Esophagus (tissue), 2 donors: ENCODE measurements around the gene VSIG2. TPM values are rescaled to one million over a fixed set of nuclear protein-coding genes. Genes with fewer than 3 reads are reported as not detected.

Experiments used
- H3K27ac ChIP-seq, 2 donors: one replicate each; pipeline ENCODE4 v1.5.1; 2013; ENCODE audit warnings: low read depth in 2 of 2, mild to moderate bottlenecking in 2 of 2, inconsistent platforms in 1 of 2, low read length in 1 of 2, moderate library complexity in 1 of 2
- H3K27me3 ChIP-seq, 2 donors: one replicate each; pipeline ENCODE4 v1.6.1; 2013; ENCODE audit warnings: low read length in 2 of 2, control low read depth in 1 of 2, mild to moderate bottlenecking in 1 of 2; ENCODE audit not compliant: insufficient read depth in 2 of 2, control insufficient read depth in 1 of 2
- H3K36me3 ChIP-seq, 2 donors: one replicate each; pipeline ENCODE4 v1.6.1; 2013; ENCODE audit warnings: low read length in 1 of 2; ENCODE audit not compliant: control insufficient read depth in 2 of 2, insufficient read depth in 2 of 2
- H3K4me1 ChIP-seq, 2 donors: one replicate each; pipeline ENCODE4 v1.6.1; 2013; ENCODE audit warnings: low read length in 1 of 2; ENCODE audit not compliant: control insufficient read depth in 2 of 2, insufficient read depth in 2 of 2
- H3K4me3 ChIP-seq, 2 donors: one replicate each; pipeline ENCODE4 v1.5.1; 2013; ENCODE audit warnings: low read length in 2 of 2, mild to moderate bottlenecking in 2 of 2, low read depth in 1 of 2, moderate library complexity in 1 of 2
- H3K9me3 ChIP-seq, 2 donors: one replicate each; pipeline ENCODE4 v1.6.1; 2013; ENCODE audit warnings: mild to moderate bottlenecking in 2 of 2, low read depth in 1 of 2, low read length in 1 of 2, moderate library complexity in 1 of 2; ENCODE audit not compliant: control insufficient read depth in 2 of 2, insufficient read depth in 1 of 2
- WGBS, 2 donors: extraction: QIAGEN DNeasy Blood & Tissue Kit; methylation state at CpG; one replicate each; pipeline ENCODE4 v1.1.7; 2013; 5-methylcytosine and 5-hydroxymethylcytosine counted together
- polyA plus RNA-seq, 2 donors: library from polyadenylated mRNA; stranded (reverse); fragments of 200-250 nt; gene quantifications; one replicate each; pipeline ENCODE4 v1.2.3, GENCODE V29; 2013
- donor health status: healthy with polysubstance abuse.
- donor health status: Bipolar disorder and iron deficiency.

Gene VSIG2, protein sequence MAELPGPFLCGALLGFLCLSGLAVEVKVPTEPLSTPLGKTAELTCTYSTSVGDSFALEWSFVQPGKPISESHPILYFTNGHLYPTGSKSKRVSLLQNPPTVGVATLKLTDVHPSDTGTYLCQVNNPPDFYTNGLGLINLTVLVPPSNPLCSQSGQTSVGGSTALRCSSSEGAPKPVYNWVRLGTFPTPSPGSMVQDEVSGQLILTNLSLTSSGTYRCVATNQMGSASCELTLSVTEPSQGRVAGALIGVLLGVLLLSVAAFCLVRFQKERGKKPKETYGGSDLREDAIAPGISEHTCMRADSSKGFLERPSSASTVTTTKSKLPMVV
- 10 to 100 TPM in 1 of 2 donors, 1 to 10 TPM in 1; 9.7 to 51.4 TPM for polyA plus RNA-seq

DNA sequence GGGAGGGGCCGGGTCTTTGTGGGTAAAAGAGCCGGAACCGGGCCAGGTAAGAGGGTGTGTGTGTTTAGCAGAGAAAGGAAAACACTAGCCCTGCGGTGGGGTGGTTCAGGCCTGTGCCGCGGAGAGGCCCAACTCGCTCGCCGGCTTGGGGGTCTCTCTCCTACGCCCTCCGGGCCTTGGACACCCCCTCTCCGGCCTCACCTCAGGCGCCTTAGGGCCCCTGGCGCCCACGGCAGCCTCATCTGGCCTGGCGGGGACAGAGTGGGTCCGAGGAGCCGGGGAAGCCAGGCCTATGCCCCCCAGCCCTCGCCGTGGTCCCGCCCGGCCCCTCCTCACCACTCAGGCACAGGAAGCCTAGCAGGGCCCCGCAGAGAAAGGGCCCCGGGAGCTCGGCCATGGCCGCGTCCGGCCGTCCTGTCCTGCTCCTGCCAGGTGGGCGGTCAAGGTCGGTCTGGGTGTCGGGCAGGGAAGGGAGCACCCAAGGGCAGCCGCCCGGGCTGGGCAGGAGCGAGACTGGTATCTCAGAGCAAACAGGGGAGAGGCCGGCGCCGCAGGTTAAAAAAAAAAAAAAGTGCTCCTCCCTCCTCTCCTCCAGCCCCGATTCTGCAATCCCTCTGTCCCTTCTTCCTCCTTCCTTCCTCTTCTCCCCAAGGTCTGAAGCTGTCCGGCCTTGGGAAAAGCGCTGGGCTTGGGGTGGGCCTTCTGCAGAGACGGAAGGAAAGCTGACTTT is at the start of gene VSIG2:
Gene VSIG2 (minus strand): TSS at position 515 of the 730 bp plus-strand sequence. CDS start 118 bp downstream, at position 397.
- Histone ChIP-seq H3K9me3 (no peaks in the 10 kb centered on the region), H3K27ac (no peak within 1 kb of the TSS), H3K27me3 (no peaks in the 10 kb centered on the region), H3K36me3 (no peaks in the 10 kb centered on the region), H3K4me3 (peak within 1 kb of the TSS; percentile 27 to 29), H3K4me1 (peaks cover 0 to 5% of the 10 kb centered on the region in 2 donors)
- WGBS, 2 donors = 31 to 38% methylated on average over 35 to 42 of the region's 42 CpGs

- Histone ChIP-seq H3K4me1 (no peaks in the 10 kb centered on the region), H3K27ac (peak overlapping the region; percentile 98), H3K9me3 (no peaks in the 10 kb centered on the region), H3K36me3 (no peaks in the 10 kb centered on the region), H3K27me3 (no peaks in the 10 kb centered on the region), H3K4me3 (peak overlapping the region in 1 of 2 donors; percentile 99)
- WGBS, 2 donors = 2 to 6% methylated on average over 8 of the region's 8 CpGs
These were observed 49.0 kb upstream of the VSIG2 start for GRCh38 chr11:124801014-124801413.

DNA sequence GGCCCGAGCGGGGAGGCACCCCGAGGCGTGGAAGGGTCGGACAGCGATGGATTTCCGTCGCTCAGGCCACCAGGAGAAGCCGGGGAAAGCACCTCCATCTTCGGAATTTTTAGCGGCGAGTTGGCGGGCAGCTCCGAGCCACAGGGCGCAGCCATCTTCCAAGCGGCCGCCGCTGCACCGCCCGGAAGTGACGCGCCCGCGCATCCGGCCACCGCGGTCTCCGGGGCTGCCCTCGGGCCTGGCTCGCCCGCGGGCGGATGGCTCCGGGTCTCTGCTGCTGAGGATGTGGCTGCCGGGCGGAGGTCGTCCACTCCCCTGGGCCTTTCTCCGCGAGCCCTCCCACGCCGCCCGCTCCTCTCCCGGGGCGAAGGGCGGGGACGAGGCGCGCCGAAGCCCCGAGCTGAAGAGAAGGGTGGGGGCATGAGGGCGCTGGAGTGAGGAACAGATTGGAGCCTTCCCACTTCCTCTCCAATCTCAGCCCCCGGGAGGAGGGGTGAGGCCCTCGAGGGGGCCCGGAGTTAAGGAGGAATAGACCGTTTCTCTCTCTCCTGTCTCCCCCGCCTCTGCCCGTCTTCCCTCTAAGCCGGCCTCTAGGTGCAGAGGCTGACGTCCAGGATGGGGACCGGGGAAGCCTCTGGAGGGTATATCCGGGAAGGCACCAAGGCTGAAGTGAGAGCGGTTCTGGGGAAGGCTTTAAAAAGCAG is 48.3 kb upstream of the VSIG2 start, which contains the start of gene MSANTD2:
Gene MSANTD2 (minus strand): TSS at position 181 of the 704 bp plus-strand sequence. CDS start 26 bp downstream, at position 155.
- peak within 1 kb of the TSS; percentile 98 for H3K27ac ChIP-seq
- no peaks in the 10 kb centered on the region for H3K4me1 ChIP-seq
- H3K9me3 ChIP-seq = no peaks in the 10 kb centered on the region
- H3K27me3 ChIP-seq = no peaks in the 10 kb centered on the region
- no peaks in the 10 kb centered on the region for H3K36me3 ChIP-seq
- WGBS, 2 donors = 0 to 1% methylated on average over 49 to 62 of the region's 62 CpGs
- peak within 1 kb of the TSS; percentile 77 to 99 for H3K4me3 ChIP-seq

DNA sequence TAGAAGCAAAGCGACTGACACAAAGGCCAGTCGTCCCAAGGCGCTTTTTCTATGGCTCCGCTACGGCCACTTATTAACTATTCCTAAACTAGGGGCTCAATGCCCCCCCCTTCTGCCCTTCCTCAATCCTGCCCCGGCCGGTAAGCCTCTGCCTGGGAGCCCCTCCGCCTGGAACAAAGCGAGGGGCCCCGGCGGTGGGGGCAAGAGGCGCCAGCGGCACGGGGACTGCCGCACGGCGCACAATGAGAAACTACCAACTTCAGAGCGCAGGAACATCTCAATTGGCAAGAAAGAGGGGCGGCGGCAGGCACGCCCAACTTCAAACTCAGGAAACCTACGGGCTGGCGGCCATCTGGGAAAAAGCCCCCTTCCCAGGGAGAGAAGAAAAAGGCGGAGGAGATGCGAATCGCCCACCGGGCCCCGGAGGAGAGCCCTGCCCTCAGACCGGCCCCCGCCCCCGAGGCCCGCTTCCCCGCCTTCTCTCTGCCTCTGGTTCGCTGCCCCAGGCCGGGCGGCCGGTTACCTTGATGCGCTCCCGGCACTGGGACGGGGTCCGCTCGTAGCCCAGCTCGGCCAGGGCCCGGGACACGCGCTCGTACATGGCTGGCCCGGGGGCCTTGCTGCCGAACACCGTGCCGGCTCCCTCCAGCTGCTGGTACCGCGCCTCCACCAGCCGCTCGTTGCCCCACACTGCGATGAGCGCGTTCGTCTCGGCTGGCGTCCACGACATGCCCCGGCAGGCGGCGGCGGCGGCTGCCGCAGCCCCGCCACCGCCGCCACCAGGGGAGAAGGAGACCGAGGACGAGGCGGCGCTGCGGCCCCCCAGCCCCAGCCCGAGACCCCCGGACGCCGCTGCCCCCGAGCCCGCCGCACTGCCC is 47.5 kb upstream of the VSIG2 start:
- Histone ChIP-seq H3K4me3 (peak overlapping the region; percentile 77 to 99), H3K9me3 (no peaks in the 10 kb centered on the region), H3K4me1 (no peaks in the 10 kb centered on the region), H3K27me3 (no peaks in the 10 kb centered on the region), H3K27ac (peak overlapping the region; percentile 98), H3K36me3 (no peaks in the 10 kb centered on the region)
- 1% methylated on average over 64 to 83 of the region's 83 CpGs for WGBS, 2 donors

DNA sequence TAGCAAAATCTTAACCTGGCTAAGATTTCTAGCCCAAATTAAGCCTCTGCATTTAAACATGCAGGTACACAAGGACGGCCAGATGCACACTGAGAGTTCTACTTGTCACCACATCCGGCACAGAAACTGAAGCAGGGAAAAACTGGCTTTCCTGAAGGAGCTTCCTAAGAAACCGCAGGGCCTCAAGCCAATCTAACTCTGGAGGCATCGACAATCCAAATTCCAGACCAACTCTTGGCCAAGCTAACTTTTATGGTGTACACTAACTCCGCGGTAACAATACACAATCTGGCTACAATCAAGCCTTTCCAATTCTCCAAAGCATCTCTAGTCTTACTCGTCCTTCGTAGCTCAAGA is 46.9 kb upstream of the VSIG2 start:
- Histone ChIP-seq H3K4me3 (peak overlapping the region; percentile 77 to 99), H3K9me3 (no peaks in the 10 kb centered on the region), H3K27me3 (no peaks in the 10 kb centered on the region), H3K36me3 (no peaks in the 10 kb centered on the region), H3K27ac (peak overlapping the region; percentile 98), H3K4me1 (no peaks in the 10 kb centered on the region)
- WGBS, 2 donors = 1 to 4% methylated on average over 8 of the region's 8 CpGs

DNA sequence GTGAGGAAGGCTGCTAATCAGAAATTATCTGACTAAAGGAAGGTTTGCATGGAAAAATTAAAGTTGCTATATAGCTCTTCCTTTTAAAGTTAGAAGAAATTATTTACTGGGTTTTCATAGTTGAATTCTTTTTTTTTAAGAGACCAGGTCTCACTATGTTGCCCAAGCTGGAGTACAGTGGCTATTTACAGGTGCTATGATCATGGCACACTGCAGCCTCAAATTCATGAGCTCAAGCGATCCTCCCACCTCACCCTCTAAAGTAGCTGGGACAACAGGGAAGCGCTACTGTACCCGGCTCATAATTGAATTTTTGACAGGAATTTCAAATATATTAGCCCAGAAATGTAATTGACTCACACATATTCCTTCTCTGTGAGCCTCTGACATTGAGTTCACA is 44.3 kb upstream of the VSIG2 start:
- Histone ChIP-seq H3K27me3 (no peaks in the 10 kb centered on the region), H3K9me3 (no peaks in the 10 kb centered on the region), H3K4me3 (no peak overlapping the region), H3K4me1 (peaks cover 0 to under 1% of the 10 kb centered on the region in 2 donors), H3K36me3 (no peaks in the 10 kb centered on the region), H3K27ac (no peak overlapping the region)
- WGBS, 2 donors = 91 to 95% methylated on average over 3 of the region's 3 CpGs

GRCh38 chr11:124793466-124794278 is 41.6 kb upstream of the VSIG2 start:
- H3K27me3 ChIP-seq = no peaks in the 10 kb centered on the region
- no peaks in the 10 kb centered on the region for H3K36me3 ChIP-seq
- no peak overlapping the region for H3K4me3 ChIP-seq
- 82 to 85% methylated on average over 2 of the region's 2 CpGs for WGBS, 2 donors
- peaks cover 0 to 4% of the 10 kb centered on the region in 2 donors for H3K4me1 ChIP-seq
- no peaks in the 10 kb centered on the region for H3K9me3 ChIP-seq
- H3K27ac ChIP-seq = no peak overlapping the region

DNA sequence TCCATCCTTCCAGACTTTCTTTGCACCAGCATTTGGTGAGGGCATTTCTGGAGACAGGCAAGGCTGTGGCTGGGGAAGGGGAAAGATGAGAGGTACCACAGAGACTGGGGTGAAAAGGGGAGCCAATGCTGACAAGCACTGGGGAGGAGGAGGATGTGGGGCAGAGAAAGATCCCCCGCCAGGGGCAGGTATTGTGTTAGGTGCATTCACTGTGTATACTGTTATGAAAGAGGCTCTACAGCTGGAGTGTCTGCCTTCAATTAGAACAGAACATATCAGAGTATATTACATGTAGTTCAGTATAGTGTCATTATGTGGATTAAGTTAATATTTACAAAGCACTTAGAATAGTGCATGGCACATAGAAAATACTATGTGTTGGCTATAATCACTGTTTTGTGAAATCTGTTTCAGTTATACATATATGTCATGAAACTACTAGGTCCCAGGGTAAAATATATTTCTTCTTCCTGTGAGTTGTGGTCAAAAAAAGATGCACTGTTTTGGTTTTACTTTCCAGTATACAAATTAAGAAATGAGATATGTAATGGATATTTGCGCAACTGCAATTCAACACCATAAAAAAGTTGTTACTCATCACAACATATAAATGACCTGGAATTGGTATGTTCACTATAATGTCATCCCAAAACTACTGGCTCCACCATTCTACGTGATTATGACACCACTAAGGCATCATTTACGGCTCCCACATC is 39.7 kb upstream of the VSIG2 start:
- H3K4me3 ChIP-seq = no peak overlapping the region
- H3K4me1 ChIP-seq = peaks cover 0 to 4% of the 10 kb centered on the region in 2 donors
- H3K27me3 ChIP-seq = no peaks in the 10 kb centered on the region
- no peaks in the 10 kb centered on the region for H3K36me3 ChIP-seq
- H3K9me3 ChIP-seq = no peaks in the 10 kb centered on the region
- H3K27ac ChIP-seq = no peak overlapping the region
- 89 to 90% methylated on average over 4 of the region's 4 CpGs for WGBS, 2 donors
